GM12891 (cell line): ENCODE measurements around the gene TBC1D10B.

ENCODE experiments used
- POLR2A ChIP-seq: IDR thresholded peaks from 2 replicates; pipeline ENCODE4 v1.6.1; 2011; ENCODE audit warnings: low read depth, low read length, control low read depth
- POU2F2 ChIP-seq: IDR thresholded peaks from 2 replicates; pipeline ENCODE4 v1.6.1; 2011; ENCODE audit warnings: low read depth, mild to moderate bottlenecking, control low read depth, low read length, moderate library complexity
- TAF1 ChIP-seq: IDR thresholded peaks from 2 replicates; pipeline ENCODE4 v1.6.1; 2011; ENCODE audit warnings: low read depth, low read length, control low read depth

- TF ChIP-seq POLR2A (no peak; the same call in 1 of the 2 replicates), TAF1 (no peak), POU2F2 (no peak)
Observed at GRCh38 chr16:30417529-30418349, 47.4 kb upstream of the TBC1D10B start.
